HUES64 (cell line): ENCODE results near the gene ADAM12.

Source experiments
- H3K27ac ChIP-seq: 2 replicates; pipeline ENCODE4 v1.7.0; 2013; ENCODE audit warnings: low read depth, low read length, inconsistent platforms
- H3K27me3 ChIP-seq: 2 replicates; pipeline ENCODE4 v1.6.1; 2013; ENCODE audit warnings: mild to moderate bottlenecking, low read length; ENCODE audit not compliant: insufficient read depth
- H3K36me3 ChIP-seq: 2 replicates; pipeline ENCODE4 v1.6.1; 2013; ENCODE audit warnings: mild to moderate bottlenecking, low read length; ENCODE audit not compliant: insufficient read depth
- H3K4me1 ChIP-seq: 2 replicates; pipeline ENCODE4 v1.6.1; 2013; ENCODE audit warnings: mild to moderate bottlenecking, low read length, moderate library complexity; ENCODE audit not compliant: insufficient read depth
- H3K4me3 ChIP-seq: 2 replicates; pipeline ENCODE4 v1.5.1; 2013; ENCODE audit warnings: mild to moderate bottlenecking, low read length, moderate library complexity
- H3K9ac ChIP-seq: 2 replicates; pipeline ENCODE4 v1.6.1; 2013; ENCODE audit warnings: mild to moderate bottlenecking, low read depth, low read length
- H3K9me3 ChIP-seq: 2 replicates; pipeline ENCODE4 v1.6.1; 2013; ENCODE audit warnings: low read depth, low read length; ENCODE audit not compliant: insufficient read depth
- WGBS: fragments of 150-250, 120-280 bp; methylation state at CpG from one replicate; pipeline ENCODE4 v1.1.7; 2013; ENCODE audit warnings: missing lambda C conversion rate; 5-methylcytosine and 5-hydroxymethylcytosine counted together

The ADAM12 gene

GRCh38 chr10:126218778-126219649 lies 169.3 kb downstream of the ADAM12 start:
- Histone ChIP-seq H3K36me3 (no peaks in the 10 kb centered on the region), H3K9ac (no peak overlapping the region), H3K27me3 (no peaks in the 10 kb centered on the region), H3K4me1 (peaks cover 13% of the 10 kb centered on the region), H3K9me3 (no peaks in the 10 kb centered on the region), H3K4me3 (no peak overlapping the region), H3K27ac (no peak overlapping the region)
- 85% methylated on average over 12 of the region's 13 CpGs for WGBS

DNA sequence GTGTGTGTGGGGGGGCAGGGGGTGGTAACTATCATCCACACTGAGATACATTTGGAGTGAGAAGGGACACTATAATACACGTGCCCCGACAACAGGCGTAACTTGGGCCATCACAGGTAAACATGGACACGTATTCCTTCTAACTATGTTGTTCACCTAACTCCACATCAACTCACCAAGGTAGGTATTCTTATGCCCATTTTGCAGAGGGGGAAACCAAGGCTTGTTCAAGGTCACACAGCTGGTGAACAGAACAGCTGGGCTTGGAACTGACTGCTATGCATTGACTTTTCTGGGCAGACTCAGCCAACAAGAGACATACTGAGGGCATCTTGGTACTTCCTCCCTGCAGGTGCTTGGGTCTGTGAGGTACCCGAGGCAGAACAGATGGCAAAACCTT lies 170.1 kb downstream of the ADAM12 start:
- H3K36me3 ChIP-seq: no peaks in the 10 kb centered on the region
- H3K27me3 ChIP-seq: no peaks in the 10 kb centered on the region
- H3K9ac ChIP-seq: no peak overlapping the region
- H3K27ac ChIP-seq: no peak overlapping the region
- H3K9me3 ChIP-seq: no peaks in the 10 kb centered on the region
- H3K4me1 ChIP-seq: peaks cover 13% of the 10 kb centered on the region
- WGBS: 94% methylated on average over 5 of the region's 5 CpGs
- no peak overlapping the region for H3K4me3 ChIP-seq

DNA sequence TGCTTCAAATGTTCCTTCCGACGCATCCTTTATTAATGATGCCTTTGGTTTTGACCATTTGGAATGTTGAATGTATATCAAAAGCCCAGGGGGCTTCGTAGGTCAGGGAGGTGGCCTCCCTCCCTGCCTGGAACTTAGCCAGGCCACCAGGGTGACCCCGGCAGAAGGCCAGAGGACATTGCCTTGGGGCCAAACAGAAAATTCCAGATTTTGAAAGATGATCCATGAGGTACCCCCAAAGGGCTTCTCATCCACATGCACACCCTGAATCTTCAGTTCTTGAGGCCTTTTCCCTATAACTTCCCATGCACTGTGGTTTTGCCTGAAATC lies 171.7 kb downstream of the ADAM12 start:
- 90% methylated on average over 4 of the region's 4 CpGs for WGBS
- H3K27me3 ChIP-seq: no peaks in the 10 kb centered on the region
- no peaks in the 10 kb centered on the region for H3K36me3 ChIP-seq
- H3K4me1 ChIP-seq: peaks cover 13% of the 10 kb centered on the region
- H3K4me3 ChIP-seq: no peak overlapping the region
- H3K9ac ChIP-seq: no peak overlapping the region
- no peak overlapping the region; the same call in 1 of the 2 replicates for H3K27ac ChIP-seq
- H3K9me3 ChIP-seq: no peaks in the 10 kb centered on the region

DNA sequence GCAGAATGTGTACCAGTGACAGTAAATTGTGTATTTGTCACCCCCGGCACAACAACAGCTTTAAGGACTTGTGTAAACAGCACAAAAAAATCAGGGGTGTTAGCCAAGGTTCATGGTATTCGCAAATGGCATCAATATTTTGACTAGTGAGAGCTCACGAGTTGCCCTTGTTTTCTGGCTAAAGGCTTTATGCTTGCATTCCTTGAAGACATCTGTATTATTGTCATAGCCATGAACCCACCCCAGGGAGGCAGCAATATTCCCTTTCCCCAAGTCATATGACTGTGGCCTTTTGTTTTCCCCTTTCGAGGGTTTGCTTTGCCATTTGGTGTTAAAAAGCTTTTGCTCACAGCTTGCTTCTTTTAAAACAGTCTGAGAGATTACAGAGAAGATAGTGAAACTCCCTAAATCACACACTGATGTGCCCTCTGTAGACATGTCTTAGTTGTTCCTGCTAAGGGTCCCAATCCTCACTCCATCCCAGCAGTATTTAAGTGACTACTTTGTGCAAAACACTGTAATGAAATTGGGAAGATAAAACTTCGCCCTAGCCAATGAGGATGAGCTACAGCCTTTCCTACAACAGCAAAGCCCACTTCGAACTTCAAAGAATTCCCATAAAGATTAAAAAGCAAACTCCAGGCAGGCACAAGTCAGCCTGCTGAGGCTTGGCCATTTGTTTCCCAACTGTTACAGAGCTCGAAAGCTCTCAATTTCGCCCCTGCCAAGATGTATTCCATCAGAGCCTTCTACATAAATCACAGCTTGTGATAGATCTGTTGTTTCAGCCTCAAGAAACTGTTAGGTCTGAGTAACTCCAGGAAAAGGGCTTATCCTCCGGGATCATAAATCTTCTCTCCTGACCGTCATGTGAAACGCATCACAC lies 172.3 kb downstream of the ADAM12 start:
- no peaks in the 10 kb centered on the region for H3K36me3 ChIP-seq
- WGBS: 81% methylated on average over 11 of the region's 11 CpGs

GRCh38 chr10:126214679-126215078 lies 173.6 kb downstream of the ADAM12 start:
- peaks cover 13% of the 10 kb centered on the region for H3K4me1 ChIP-seq
- no peaks in the 10 kb centered on the region for H3K36me3 ChIP-seq
- no peak overlapping the region for H3K4me3 ChIP-seq
- no peak overlapping the region for H3K9ac ChIP-seq
- H3K27ac ChIP-seq: no peak overlapping the region
- WGBS: 94% methylated on average over 8 of the region's 8 CpGs
- H3K9me3 ChIP-seq: no peaks in the 10 kb centered on the region
- no peaks in the 10 kb centered on the region for H3K27me3 ChIP-seq

More for the DNA sequence above, 172.3 kb downstream of the ADAM12 start:
- H3K9ac ChIP-seq: no peak overlapping the region
- peaks cover 13% of the 10 kb centered on the region for H3K4me1 ChIP-seq
- no peaks in the 10 kb centered on the region for H3K9me3 ChIP-seq
- peak overlapping the region; percentile 1; the same call in 1 of the 2 replicates for H3K27ac ChIP-seq
- H3K27me3 ChIP-seq: no peaks in the 10 kb centered on the region
- H3K4me3 ChIP-seq: no peak overlapping the region

DNA sequence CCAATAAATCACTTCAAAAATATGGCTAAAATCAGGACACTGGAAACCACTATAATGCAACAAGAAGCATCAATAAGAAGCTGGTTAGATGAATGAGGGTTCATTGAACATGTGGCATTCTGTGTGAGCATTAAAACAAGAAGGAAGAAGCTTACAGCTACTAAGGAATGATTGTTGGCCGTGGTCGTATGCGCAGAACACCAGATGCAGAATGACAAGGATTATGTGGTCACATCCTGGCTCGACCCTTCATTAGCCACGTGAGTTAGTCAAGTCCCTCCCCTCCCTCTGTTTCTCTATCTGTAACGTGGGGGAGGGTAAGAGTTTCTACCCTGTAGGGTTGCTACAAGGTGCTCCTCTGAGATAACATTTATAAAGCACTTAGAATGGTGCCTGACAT lies 174.3 kb downstream of the ADAM12 start:
- H3K27ac ChIP-seq: no peak overlapping the region
- no peak overlapping the region for H3K4me3 ChIP-seq
- WGBS: 87% methylated on average over 4 of the region's 6 CpGs
- no peaks in the 10 kb centered on the region for H3K27me3 ChIP-seq
- H3K36me3 ChIP-seq: no peaks in the 10 kb centered on the region
- no peaks in the 10 kb centered on the region for H3K9me3 ChIP-seq
- no peak overlapping the region for H3K9ac ChIP-seq
- H3K4me1 ChIP-seq: peaks cover 13% of the 10 kb centered on the region

DNA sequence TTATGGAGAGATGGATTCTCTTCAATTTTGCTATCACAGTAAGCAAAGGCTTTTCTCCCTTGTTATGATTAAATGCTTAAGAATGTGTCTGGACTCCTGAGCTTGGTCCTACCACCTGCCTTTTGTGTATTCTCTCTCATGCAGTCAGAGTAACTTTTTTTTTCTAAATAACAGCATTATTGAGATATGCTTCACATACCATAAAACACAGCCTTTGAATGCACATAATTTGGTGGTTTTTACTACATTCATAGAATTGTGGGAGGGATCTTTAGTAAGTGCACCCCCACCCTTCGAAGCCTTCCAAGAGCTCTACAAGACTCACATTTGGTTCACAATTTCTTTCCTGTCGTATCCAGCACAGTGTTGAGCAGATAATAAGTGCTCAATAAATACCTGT lies 175.5 kb downstream of the ADAM12 start:
- Histone ChIP-seq H3K36me3 (no peaks in the 10 kb centered on the region), H3K27me3 (no peaks in the 10 kb centered on the region), H3K4me1 (peaks cover 13% of the 10 kb centered on the region), H3K9ac (no peak overlapping the region), H3K9me3 (no peaks in the 10 kb centered on the region), H3K27ac (no peak overlapping the region), H3K4me3 (no peak overlapping the region)
- WGBS: 89% methylated on average over 1 of the region's 2 CpGs

DNA sequence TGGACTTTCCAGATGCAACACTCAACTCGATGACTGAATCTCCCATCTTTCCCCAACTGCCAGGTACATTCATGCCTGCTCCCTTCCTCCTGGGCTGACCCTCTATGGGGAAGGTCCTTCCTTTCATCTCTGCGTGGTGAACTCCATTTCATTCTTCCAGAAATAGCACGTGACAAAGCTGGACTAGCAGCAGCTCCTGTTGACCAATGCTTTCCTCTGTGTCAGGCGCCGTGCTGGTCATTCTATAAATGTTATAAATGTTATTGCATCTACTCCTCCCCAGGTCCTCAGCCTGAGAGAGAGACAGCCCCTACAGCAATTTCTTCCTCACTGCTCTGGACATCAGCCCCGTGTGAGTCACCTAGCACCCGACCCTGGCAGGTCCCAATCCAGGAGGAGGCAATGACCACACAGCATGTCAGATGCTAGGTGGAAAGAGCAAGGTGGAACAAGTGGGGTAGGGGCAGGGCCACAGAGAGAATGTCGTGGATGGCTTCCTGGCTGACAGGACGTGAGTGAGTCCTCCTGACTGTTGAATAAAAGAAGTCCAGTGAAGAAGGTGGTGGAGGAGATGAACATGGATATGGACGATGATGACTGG lies 178.1 kb downstream of the ADAM12 start:
- whole genome bisulfite sequencing: 93% methylated on average over 8 of the region's 10 CpGs
- Histone ChIP-seq H3K4me3 (no peak overlapping the region), H3K9me3 (no peaks in the 10 kb centered on the region), H3K27me3 (no peaks in the 10 kb centered on the region), H3K4me1 (no peaks in the 10 kb centered on the region), H3K36me3 (no peaks in the 10 kb centered on the region), H3K27ac (no peak overlapping the region), H3K9ac (no peak overlapping the region)

- Histone ChIP-seq H3K27me3 (no peaks in the 10 kb centered on the region), H3K4me1 (no peaks in the 10 kb centered on the region), H3K9ac (no peak overlapping the region), H3K9me3 (no peaks in the 10 kb centered on the region), H3K4me3 (no peak overlapping the region), H3K27ac (no peak overlapping the region), H3K36me3 (no peaks in the 10 kb centered on the region)
- 68% methylated on average over 4 of the region's 4 CpGs for WGBS
Observed at GRCh38 chr10:126209451-126209850, 178.8 kb downstream of the ADAM12 start.

DNA sequence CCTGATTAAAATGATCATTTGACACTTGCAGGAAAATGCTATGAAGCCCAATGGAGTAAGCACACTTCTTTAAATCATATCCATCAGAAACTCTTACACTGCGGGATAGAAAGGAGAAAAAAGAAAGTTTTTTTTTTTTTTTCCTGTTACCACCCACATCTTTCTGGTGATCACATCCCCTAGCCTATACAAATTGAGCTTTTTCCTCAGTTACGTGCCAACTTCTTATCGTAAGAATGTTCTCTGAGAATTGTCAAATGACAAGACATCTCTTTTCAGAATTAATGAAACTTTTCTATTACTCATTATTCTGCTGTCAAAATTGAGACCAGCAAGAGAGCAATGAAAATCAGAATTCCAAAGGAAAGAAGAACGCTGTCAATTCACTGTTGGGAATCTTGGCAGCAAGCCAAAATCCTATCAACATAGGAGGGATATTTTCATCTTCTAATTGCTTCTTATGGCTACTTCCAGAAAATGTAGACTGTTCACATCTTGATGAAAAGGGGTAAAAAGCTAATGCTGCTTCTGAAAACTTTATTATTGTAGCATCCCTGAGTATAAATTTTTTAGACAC lies 179.5 kb downstream of the ADAM12 start:
- Histone ChIP-seq H3K27ac (no peak overlapping the region), H3K9me3 (no peaks in the 10 kb centered on the region), H3K36me3 (no peaks in the 10 kb centered on the region), H3K4me1 (no peaks in the 10 kb centered on the region), H3K27me3 (no peaks in the 10 kb centered on the region), H3K9ac (no peak overlapping the region), H3K4me3 (no peak overlapping the region)
- 90% methylated on average over 3 of the region's 4 CpGs for WGBS

DNA sequence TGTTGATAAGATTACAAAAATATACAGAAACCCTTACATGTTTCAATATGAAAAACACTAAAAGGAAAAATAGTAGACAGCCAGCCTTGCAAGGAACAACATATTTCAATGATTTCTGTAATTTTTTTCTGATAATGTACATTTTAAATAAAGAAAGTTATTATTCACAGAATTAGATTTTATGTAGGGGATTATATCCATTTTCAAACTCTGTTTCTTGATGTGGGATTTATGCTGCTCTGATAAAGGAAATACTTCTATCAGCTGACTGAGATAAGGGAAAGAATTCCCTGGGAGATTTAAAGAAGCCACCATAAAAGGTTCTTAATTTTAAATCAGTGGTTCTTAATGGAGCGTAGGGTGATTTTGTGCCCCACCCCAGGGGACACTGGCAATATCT lies 180.4 kb downstream of the ADAM12 start:
- Histone ChIP-seq H3K27ac (no peak overlapping the region), H3K9me3 (no peaks in the 10 kb centered on the region), H3K4me3 (no peak overlapping the region), H3K9ac (no peak overlapping the region), H3K4me1 (no peaks in the 10 kb centered on the region), H3K36me3 (no peaks in the 10 kb centered on the region), H3K27me3 (no peaks in the 10 kb centered on the region)
- WGBS: 97% methylated on average over 1 of the region's 1 CpG
